Heart left ventricle (tissue), 13 donors: ENCODE measurements around the gene MYO10.

Experiments used
- POLR2A ChIP-seq, 2 donors: fragments of 450-650 bp; IDR thresholded peaks; one replicate each; pipeline ENCODE4 v1.6.1; 2017; ENCODE audit warnings: antibody characterized with exemption in 2 of 2, mild to moderate bottlenecking in 2 of 2, moderate library complexity in 2 of 2
- TF ChIP-seq, protein P1 (sequence below), 12 donors: fragments of 200-600 bp; sonication (generic) in 4 of 12; IDR thresholded peaks; one replicate each; pipeline versions ENCODE4 v1.5.0 to v1.8.0; 2018 to 2022; ENCODE audit warnings: antibody characterized with exemption in 12 of 12, mild to moderate bottlenecking in 5 of 12
- donor health status: ischemic (EF 13 %, LVEDD 7.1; RV severe dilation, severe dysfunction).
- donor health status: DM: no; HTN: yes; CAD: no.
- donor health status: DM: no; HTN: no; CAD: no.
- donor health status: ischemic (EF 25% LVEDD 6.9; RV normal size, moderate dysfunction).
- donor health status: ischemic (EF 25% LVEDD 5.7; RV mildly dilated, moderate dysfunction).
- donor health status: ischemic (EF 35%, LVEDD 5.7; RV mildly dilated, moderate dysfunction).
- donor health status: nonischemic (EF 11% LVEDD 7.7; RV severe dilation, severe dysfunction).
- donor health status: DM: yes; HTN: yes; CAD: no.
- donor health status: PGD.
- donor health status: ischemic (EF 29% LVEDD 5.4; RV normal size, mild dysfunction).
- donor health status: nonischemic (EF 23%, LVEDD 6.1; RV moderate dilation, normal function).

DNA sequence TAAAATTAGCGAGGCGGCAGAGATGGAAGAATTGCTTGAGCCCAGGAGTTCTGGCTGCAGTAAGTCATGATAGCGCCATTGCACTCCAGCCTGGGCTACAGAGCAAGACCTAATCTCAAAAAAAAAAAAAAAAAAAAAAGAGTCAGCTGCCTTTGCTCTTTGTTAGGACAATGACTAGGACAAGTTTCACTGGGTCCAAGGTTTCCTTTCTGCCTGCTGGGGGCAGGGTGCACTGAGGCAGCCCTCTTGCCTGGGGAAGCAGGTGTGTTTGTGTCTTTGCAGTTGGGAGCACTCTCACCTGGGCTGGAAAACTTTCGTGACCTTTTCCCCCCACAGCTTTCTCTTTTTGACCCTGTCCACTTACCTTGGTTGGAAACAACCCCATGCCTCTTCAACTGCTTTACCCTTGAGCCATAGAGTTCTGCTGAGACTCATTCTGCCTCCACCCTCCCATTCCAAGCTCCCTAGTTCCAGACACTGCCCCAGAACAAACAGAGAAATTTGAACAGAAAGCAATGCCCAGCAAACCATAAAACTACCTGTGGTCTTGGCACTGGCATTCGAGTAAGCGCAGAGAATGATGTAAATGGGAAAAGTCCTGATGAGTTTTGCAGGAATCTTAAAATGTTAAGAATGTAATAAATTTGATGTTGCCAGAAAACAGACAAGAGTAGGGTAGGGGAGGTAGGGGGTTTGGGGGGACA, 17.0 kb upstream of the MYO10 start:
- TF ChIP-seq, protein P1, sequence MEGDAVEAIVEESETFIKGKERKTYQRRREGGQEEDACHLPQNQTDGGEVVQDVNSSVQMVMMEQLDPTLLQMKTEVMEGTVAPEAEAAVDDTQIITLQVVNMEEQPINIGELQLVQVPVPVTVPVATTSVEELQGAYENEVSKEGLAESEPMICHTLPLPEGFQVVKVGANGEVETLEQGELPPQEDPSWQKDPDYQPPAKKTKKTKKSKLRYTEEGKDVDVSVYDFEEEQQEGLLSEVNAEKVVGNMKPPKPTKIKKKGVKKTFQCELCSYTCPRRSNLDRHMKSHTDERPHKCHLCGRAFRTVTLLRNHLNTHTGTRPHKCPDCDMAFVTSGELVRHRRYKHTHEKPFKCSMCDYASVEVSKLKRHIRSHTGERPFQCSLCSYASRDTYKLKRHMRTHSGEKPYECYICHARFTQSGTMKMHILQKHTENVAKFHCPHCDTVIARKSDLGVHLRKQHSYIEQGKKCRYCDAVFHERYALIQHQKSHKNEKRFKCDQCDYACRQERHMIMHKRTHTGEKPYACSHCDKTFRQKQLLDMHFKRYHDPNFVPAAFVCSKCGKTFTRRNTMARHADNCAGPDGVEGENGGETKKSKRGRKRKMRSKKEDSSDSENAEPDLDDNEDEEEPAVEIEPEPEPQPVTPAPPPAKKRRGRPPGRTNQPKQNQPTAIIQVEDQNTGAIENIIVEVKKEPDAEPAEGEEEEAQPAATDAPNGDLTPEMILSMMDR (IDR thresholded peaks at IDR 0.05): no peak
- no peak for TF ChIP-seq POLR2A (IDR thresholded peaks at IDR 0.05)
